Astrocyte (in vitro differentiated cells and primary cell): ENCODE data around the gene PRDX5.

Experiments used
- CTCF ChIP-seq: IDR thresholded peaks from 2 replicates; pipeline ENCODE4 v1.5.1; 2011; ENCODE audit warnings: low read depth, mild to moderate bottlenecking, inconsistent platforms, low read length, moderate library complexity; ENCODE audit not compliant: insufficient read depth
- EZH2 ChIP-seq: IDR thresholded peaks from 2 replicates; pipeline ENCODE4 v1.6.1; 2012; ENCODE audit warnings: mild to moderate bottlenecking, low read length, inconsistent platforms; ENCODE audit not compliant: insufficient read depth

DNA sequence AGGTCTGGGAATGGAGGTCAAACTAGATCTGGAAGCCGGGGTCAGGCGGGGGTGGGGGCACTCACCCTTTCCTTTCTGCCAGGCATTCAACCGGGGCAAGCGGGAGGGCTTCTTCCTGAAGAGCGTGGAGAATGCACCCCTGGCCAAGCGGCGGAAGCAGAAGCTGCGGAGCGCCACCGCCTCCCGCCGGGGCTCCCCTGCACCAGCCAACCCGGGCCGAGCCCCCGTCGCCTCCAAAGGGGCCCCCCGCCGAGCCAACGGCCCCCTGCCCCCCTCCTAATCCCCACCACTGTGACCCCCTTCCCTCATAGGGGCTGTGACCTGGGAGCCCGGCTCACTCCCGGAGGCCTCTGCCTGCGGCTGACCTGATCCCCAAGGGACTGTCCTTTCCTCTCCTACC, 53.3 kb downstream of the PRDX5 start:
- TF ChIP-seq CTCF, result no peak
- no peak for TF ChIP-seq EZH2
